AG04450 (cell line): ENCODE results near the gene TSFM. TPM values are rescaled to one million over a fixed set of nuclear protein-coding genes. Genes with fewer than 3 reads are reported as not detected.

Experiments used
- CTCF ChIA-PET: fragments of 300-600, 350-600 bp; formaldehyde crosslinking; extraction: SDS; loops from one replicate; lab custom pipeline; 2022; ENCODE audit warnings: antibody characterized with exemption, inconsistent platforms; lab: Charles Lee
- POLR2A ChIA-PET: fragments of 350-600 bp; formaldehyde crosslinking; extraction: SDS; loops from one replicate; lab custom pipeline; 2021; ENCODE audit warnings: antibody characterized with exemption, inconsistent platforms; lab: Yijun Ruan, JAX
- DNase-seq: peaks from one replicate; pipeline ENCODE4 v3.0.0-alpha.2; 2011; ENCODE audit warnings: low read depth, low spot score
- H3K27ac ChIP-seq: one replicate; pipeline ENCODE4 v1.5.1; 2012; ENCODE audit warnings: low read depth, low read length, control low read depth
- H3K27me3 ChIP-seq: one replicate; pipeline ENCODE4 v1.6.0; 2012; ENCODE audit warnings: low read length; ENCODE audit not compliant: control insufficient read depth, insufficient read depth
- H3K4me3 ChIP-seq: 2 replicates; pipeline ENCODE4 v1.5.1; 2011; ENCODE audit warnings: mild to moderate bottlenecking, low read depth, low read length, control low read depth
- H3K9me3 ChIP-seq: 2 replicates; pipeline ENCODE4 v1.5.1; 2012; ENCODE audit warnings: low read length; ENCODE audit not compliant: control insufficient read depth, insufficient read depth
- CTCF ChIP-seq: IDR thresholded peaks from 2 replicates; pipeline ENCODE4 v1.5.1; 2011; ENCODE audit warnings: low read depth, low read length, control low read depth, inconsistent platforms
- polyA plus RNA-seq: library from polyadenylated mRNA; depleted of rRNA; stranded (reverse); fragments of >200 nt; gene quantifications from 2 replicates; pipeline ENCODE4 v1.2.3, GENCODE V29; 2011

Gene TSFM
- polyA plus RNA-seq, 1 experiment: 22.3 TPM

DNA sequence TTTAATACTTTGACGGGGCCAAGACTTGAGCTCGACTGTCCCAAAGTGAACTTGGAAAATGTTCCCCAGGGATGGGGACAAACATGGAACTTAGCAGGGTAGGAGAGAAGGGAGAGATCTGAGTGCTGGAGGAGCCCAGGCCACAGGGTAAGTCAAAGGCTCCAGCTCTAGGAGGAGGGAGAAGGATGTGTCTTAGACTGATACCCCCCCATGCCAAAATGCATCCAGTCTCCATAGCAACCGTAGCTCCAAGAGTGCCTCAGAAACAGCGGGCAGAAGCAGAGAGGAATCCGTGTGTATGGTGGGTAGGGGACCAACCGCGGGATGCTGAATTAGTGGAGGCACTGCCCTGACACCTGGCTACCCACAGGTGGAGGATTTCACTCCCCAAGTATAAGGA lies 43.2 kb upstream of the TSFM start:
- DNase-seq: no peak
- no peak overlapping the region for H3K27ac ChIP-seq
- H3K27me3 ChIP-seq: peaks cover 76% of the 10 kb centered on the region
- no peaks in the 10 kb centered on the region; the same call in 1 of the 2 replicates for H3K9me3 ChIP-seq
- H3K4me3 ChIP-seq: no peak overlapping the region
- TF ChIP-seq CTCF: no peak
- CTCF ChIA-PET: no interaction called here
- POLR2A ChIA-PET: interaction anchor here (0.5 kb wide), 1 partner anchor 119 kb away, joined by 7 read pairs; no protein-coding TSS in a partner anchor

GRCh38 chr12:57739914-57740538 lies 42.6 kb upstream of the TSFM start:
- Histone ChIP-seq H3K27ac (no peak overlapping the region), H3K27me3 (peaks cover 70% of the 10 kb centered on the region), H3K9me3 (no peaks in the 10 kb centered on the region; the same call in 1 of the 2 replicates), H3K4me3 (no peak overlapping the region)
- ChIA-PET POLR2A (no interaction called here), CTCF (interaction anchor here (1.7 kb wide), 1 partner anchor 16 kb away, joined by 6 read pairs; no protein-coding TSS in a partner anchor)
- DNase-seq: no peak
- TF ChIP-seq CTCF: no peak

DNA sequence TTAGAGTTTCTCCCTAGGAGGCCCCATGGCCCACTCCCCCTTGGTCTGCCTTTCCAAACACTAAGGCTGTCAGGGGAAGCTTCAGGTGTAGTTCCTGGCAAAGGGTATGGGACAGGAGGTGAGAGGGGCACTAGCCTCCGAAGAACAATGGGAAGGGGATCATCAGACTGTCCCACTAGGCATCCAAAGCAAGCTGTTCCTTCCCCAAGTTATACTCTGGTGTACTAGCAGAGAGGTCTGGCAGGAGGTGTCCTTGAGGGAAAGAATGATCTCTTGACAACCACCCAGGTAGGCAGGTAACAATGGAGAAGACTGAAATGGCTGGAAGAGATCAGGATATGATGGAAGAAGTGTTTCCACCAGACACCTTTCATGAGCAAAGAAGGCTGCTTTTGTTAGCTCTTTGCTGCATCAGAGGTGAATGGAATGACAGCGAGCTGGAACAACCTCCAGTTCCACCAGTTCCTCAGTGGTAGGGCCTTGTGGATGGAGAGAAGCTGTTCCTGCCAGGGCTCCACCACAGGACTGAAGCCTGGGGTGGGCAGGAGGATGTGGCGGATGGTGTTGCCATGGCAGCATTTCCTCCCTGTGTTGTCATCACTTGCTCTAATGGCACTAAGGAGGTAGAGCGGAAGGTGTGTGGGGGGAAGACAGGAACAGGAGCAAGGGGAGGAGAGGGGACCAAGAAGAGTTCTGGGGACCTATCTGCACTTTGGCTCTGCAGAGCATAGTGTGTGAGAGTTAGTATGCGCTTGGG lies 41.8 kb upstream of the TSFM start:
- ChIA-PET POLR2A (interaction anchor here (1.4 kb wide), 1 partner anchor 15 kb away, joined by 3 read pairs; no protein-coding TSS in a partner anchor), CTCF (interaction anchor here (1.5 to 1.7 kb wide), 3 partner anchors 15 to 156 kb away, joined by 3 to 6 read pairs (median 3); no protein-coding TSS in a partner anchor)
- DNase-seq: no peak
- H3K9me3 ChIP-seq: no peaks in the 10 kb centered on the region; the same call in 1 of the 2 replicates
- peaks cover 62% of the 10 kb centered on the region for H3K27me3 ChIP-seq
- TF ChIP-seq CTCF: no peak
- H3K27ac ChIP-seq: no peak overlapping the region
- H3K4me3 ChIP-seq: no peak overlapping the region

- TF ChIP-seq CTCF: no peak
- POLR2A ChIA-PET: interaction anchor here (1.4 kb wide), 1 partner anchor 15 kb away, joined by 3 read pairs; no protein-coding TSS in a partner anchor
- Histone ChIP-seq H3K27ac (no peak overlapping the region), H3K9me3 (no peaks in the 10 kb centered on the region; the same call in 1 of the 2 replicates), H3K4me3 (no peak overlapping the region), H3K27me3 (peaks cover 56% of the 10 kb centered on the region)
- CTCF ChIA-PET: interaction anchor here (1.5 to 1.7 kb wide), 3 partner anchors 15 to 157 kb away, joined by 3 to 6 read pairs (median 3); no protein-coding TSS in a partner anchor
- DNase-seq: no peak
Measured at GRCh38 chr12:57741413-57741789, 41.2 kb upstream of the TSFM start.
